Aorta (tissue), 5 donors: ENCODE results near the gene FGF7. TPM values are rescaled to one million over a fixed set of nuclear protein-coding genes. Genes with fewer than 3 reads are reported as not detected.
"Not testable (repeated sequence)": the region's sequence is repeated elsewhere in the genome, so short reads cannot be mapped to it uniquely, and the experiment has no call there.

Experiments used
- ATAC-seq: fragments of 200-7000 bp; cut with Tn5 transposase; one replicate; pipeline ENCODE4 v1.9.1; 2022; ENCODE audit warnings: moderate library complexity; ENCODE audit not compliant: low FRiP score
- DNase-seq, 2 donors: peaks; one replicate each; pipeline ENCODE4 v3.0.0-alpha.2; 2020
- H3K27ac ChIP-seq, 2 donors: one replicate each; pipeline ENCODE4 v1.5.1; 2013; ENCODE audit warnings: low read length in 2 of 2, mild to moderate bottlenecking in 2 of 2, moderate library complexity in 2 of 2, control low read depth in 1 of 2, inconsistent platforms in 1 of 2, low read depth in 1 of 2
- H3K27me3 ChIP-seq, 2 donors: one replicate each; pipeline ENCODE4 v1.6.1; 2013; ENCODE audit warnings: control low read depth in 1 of 2, low read length in 1 of 2, mild to moderate bottlenecking in 1 of 2, moderate library complexity in 1 of 2; ENCODE audit not compliant: insufficient read depth in 2 of 2, control insufficient read depth in 1 of 2
- H3K36me3 ChIP-seq, 2 donors: one replicate each; pipeline ENCODE4 v1.6.1; 2013; ENCODE audit warnings: control low read depth in 1 of 2, low read length in 1 of 2, mild to moderate bottlenecking in 1 of 2; ENCODE audit not compliant: insufficient read depth in 2 of 2, control insufficient read depth in 1 of 2
- H3K4me1 ChIP-seq, 2 donors: one replicate each; pipeline ENCODE4 v1.6.1; 2013; ENCODE audit warnings: low read length in 2 of 2, control low read depth in 1 of 2, mild to moderate bottlenecking in 1 of 2, moderate library complexity in 1 of 2; ENCODE audit not compliant: insufficient read depth in 2 of 2, control insufficient read depth in 1 of 2
- H3K4me3 ChIP-seq, 2 donors: one replicate each; pipeline ENCODE4 v1.5.1; 2013; ENCODE audit warnings: low read length in 2 of 2, control low read depth in 1 of 2, mild to moderate bottlenecking in 1 of 2
- H3K9me3 ChIP-seq: one replicate; pipeline ENCODE4 v1.6.1; 2013; ENCODE audit warnings: mild to moderate bottlenecking, low read length; ENCODE audit not compliant: control insufficient read depth
- WGBS, 2 donors: extraction: QIAGEN DNeasy Blood & Tissue Kit; methylation state at CpG; one replicate each; pipeline ENCODE4 v1.1.7; 2013; 5-methylcytosine and 5-hydroxymethylcytosine counted together
- intact Hi-C, 2 donors: fragments of 100-400 bp; cut with DNase I; formaldehyde crosslinking; loops; one replicate each; pipeline versions ENCODE4 v1.14.2 to v1.15.0; 2022
- polyA plus RNA-seq, 2 donors: library from polyadenylated mRNA; stranded (reverse); fragments of 200-250 nt; gene quantifications; one replicate each; pipeline ENCODE4 v1.2.3, GENCODE V29; 2013
- total RNA-seq, 2 donors: library from RNA; stranded (reverse); fragmentation: NEBNext Ultra II Directional; extraction: Animal tissue kit (Norgen Biotek cat#: 25700); gene quantifications; one replicate each; pipeline ENCODE4 v1.2.1, GENCODE V29; 2021
- donor health status: healthy with polysubstance abuse.
- donor health status: Bipolar disorder and iron deficiency.
- donor health status: DM: no; HTN: no; CAD: no.
- donor health status: DM: no; HTN: no; CAD: no.
- donor health status: DM: yes; HTN: yes; CAD: no.

FGF7 gene
- total and polyA plus RNA-seq, 4 donors, result 0.20 to 126 (median 62.0) TPM

GRCh38 chr15:49471248-49471647, 48.2 kb downstream of the FGF7 start:
- WGBS, 2 donors, result 88 to 91% methylated on average over 4 of the region's 4 CpGs
- intact Hi-C loops, result not testable (repeated sequence)

GRCh38 chr15:49471733-49472132, 48.7 kb downstream of the FGF7 start:
- H3K4me1 ChIP-seq, result no peaks in the 10 kb centered on the region
- H3K27me3 ChIP-seq, result no peaks in the 10 kb centered on the region
- intact Hi-C loops, result no loop called here
- H3K27ac ChIP-seq, result no peak overlapping the region
- ATAC-seq (no peak), DNase-seq (no peak)
- H3K36me3 ChIP-seq, result no peaks in the 10 kb centered on the region
- H3K9me3 ChIP-seq, result no peaks in the 10 kb centered on the region
- 77 to 80% methylated on average over 4 of the region's 4 CpGs for WGBS, 2 donors
- no peak overlapping the region for H3K4me3 ChIP-seq

More at GRCh38 chr15:49471248-49471647, 48.2 kb downstream of the FGF7 start:
- ATAC-seq, H3K27ac ChIP-seq, H3K4me3 ChIP-seq, H3K27me3 ChIP-seq, H3K9me3 ChIP-seq, DNase-seq, H3K36me3 ChIP-seq, H3K4me1 ChIP-seq: not testable (repeated sequence)

GRCh38 chr15:49472338-49472737, 49.3 kb downstream of the FGF7 start:
- intact Hi-C loops, result no loop called here
- no peaks in the 10 kb centered on the region for H3K4me1 ChIP-seq
- no peak for DNase-seq
- no peak for ATAC-seq
- H3K27ac ChIP-seq, result no peak overlapping the region
- no peaks in the 10 kb centered on the region for H3K27me3 ChIP-seq
- no peaks in the 10 kb centered on the region for H3K9me3 ChIP-seq
- WGBS, 2 donors, result 81 to 83% methylated on average over 2 of the region's 2 CpGs
- no peak overlapping the region for H3K4me3 ChIP-seq
- H3K36me3 ChIP-seq, result no peaks in the 10 kb centered on the region

GRCh38 chr15:49473031-49473430, 50.0 kb downstream of the FGF7 start:
- H3K27me3 ChIP-seq, result no peaks in the 10 kb centered on the region
- H3K4me3 ChIP-seq, result no peak overlapping the region
- intact Hi-C loops, result no loop called here
- H3K36me3 ChIP-seq, result no peaks in the 10 kb centered on the region
- H3K9me3 ChIP-seq, result no peaks in the 10 kb centered on the region
- H3K4me1 ChIP-seq, result no peaks in the 10 kb centered on the region
- no peak for ATAC-seq
- H3K27ac ChIP-seq, result no peak overlapping the region
- 73 to 79% methylated on average over 1 of the region's 1 CpG for WGBS, 2 donors
- no peak for DNase-seq

- H3K36me3 ChIP-seq, H3K27me3 ChIP-seq, H3K4me3 ChIP-seq, H3K27ac ChIP-seq, ATAC-seq, H3K4me1 ChIP-seq, DNase-seq, H3K9me3 ChIP-seq, intact Hi-C loops: not testable (repeated sequence)
- 83 to 92% methylated on average over 4 of the region's 4 CpGs for WGBS, 2 donors
Observed at GRCh38 chr15:49478021-49478420, 55.0 kb downstream of the FGF7 start.

GRCh38 chr15:49478982-49479381, 55.9 kb downstream of the FGF7 start:
- H3K27me3 ChIP-seq, H3K4me3 ChIP-seq, H3K4me1 ChIP-seq, H3K27ac ChIP-seq, H3K9me3 ChIP-seq, ATAC-seq, intact Hi-C loops, DNase-seq, H3K36me3 ChIP-seq: not testable (repeated sequence)

- H3K27me3 ChIP-seq, H3K4me1 ChIP-seq, H3K4me3 ChIP-seq, H3K36me3 ChIP-seq, ATAC-seq, H3K9me3 ChIP-seq, DNase-seq, H3K27ac ChIP-seq, intact Hi-C loops: not testable (repeated sequence)
- WGBS, 2 donors, result 4 to 7% methylated on average over 1 of the region's 1 CpG
Observed at GRCh38 chr15:49485401-49485800, 62.4 kb downstream of the FGF7 start.

GRCh38 chr15:49490966-49491365, 67.9 kb downstream of the FGF7 start:
- Histone ChIP-seq H3K27me3 (no peaks in the 10 kb centered on the region), H3K4me1 (no peaks in the 10 kb centered on the region), H3K4me3 (no peak overlapping the region), H3K36me3 (no peaks in the 10 kb centered on the region), H3K27ac (no peak overlapping the region), H3K9me3 (no peaks in the 10 kb centered on the region)
- DNase-seq (no peak), ATAC-seq (no peak)
- intact Hi-C loops, result no loop called here
- 98 to 100% methylated on average over 1 of the region's 1 CpG for WGBS, 2 donors

- Histone ChIP-seq H3K27ac (no peak overlapping the region), H3K27me3 (no peaks in the 10 kb centered on the region), H3K4me3 (no peak overlapping the region), H3K4me1 (no peaks in the 10 kb centered on the region), H3K36me3 (no peaks in the 10 kb centered on the region), H3K9me3 (no peaks in the 10 kb centered on the region)
- no peak for ATAC-seq
- no peak for DNase-seq
- WGBS, 2 donors, result 83 to 85% methylated on average over 2 of the region's 2 CpGs
- intact Hi-C loops, result no loop called here
Observed at GRCh38 chr15:49492151-49492550, 69.1 kb downstream of the FGF7 start.
